ENCODE measurements around the gene IL31.

Gene IL31

DNA sequence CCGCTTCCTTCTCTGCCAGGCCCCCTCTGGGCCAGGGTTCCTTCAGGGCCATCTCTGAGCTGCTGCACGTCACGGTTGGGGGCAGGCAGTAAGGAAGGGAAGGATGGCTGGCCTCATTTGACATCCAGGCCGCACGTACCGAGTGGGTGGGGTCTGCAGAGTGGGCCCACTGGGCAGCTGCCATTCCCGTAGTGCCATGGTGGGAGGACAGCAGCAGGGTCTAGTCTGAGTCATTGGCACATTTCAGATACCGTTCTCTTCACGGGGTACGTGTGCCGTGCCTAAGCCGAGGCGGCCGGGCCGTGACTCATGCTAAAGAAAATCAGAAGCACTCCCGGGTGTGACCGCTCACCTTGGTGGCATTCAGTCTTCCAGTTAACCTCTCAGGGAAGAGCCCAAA lies 43.9 kb downstream of the IL31 start:
- DNase-seq (ENCODE audit: low read depth in 3 of 3, low spot score in 1 of 3), result no peak

DNA sequence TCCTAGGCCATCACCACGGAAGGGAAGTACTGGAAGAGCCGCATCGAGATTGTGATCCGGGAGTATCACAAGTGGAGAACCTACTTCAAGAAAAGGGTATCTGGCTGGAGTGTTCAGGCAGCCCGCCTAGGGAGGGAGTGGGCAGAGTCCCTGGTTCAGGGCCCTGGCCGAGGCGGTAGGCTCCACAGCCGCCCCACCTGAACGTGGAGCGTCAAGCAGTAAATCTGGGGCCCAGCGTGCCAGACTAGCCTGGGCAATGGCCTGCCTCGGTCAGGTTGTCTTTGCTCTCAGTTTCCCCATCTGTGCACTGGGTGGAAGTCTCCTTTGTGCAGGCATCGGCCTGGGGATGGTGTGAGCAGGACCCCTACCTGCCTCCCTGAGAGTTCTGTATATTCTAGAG lies 44.9 kb downstream of the IL31 start:
- DNase-seq (ENCODE audit: low read depth in 3 of 3, low spot score in 1 of 3), result no peak

DNA sequence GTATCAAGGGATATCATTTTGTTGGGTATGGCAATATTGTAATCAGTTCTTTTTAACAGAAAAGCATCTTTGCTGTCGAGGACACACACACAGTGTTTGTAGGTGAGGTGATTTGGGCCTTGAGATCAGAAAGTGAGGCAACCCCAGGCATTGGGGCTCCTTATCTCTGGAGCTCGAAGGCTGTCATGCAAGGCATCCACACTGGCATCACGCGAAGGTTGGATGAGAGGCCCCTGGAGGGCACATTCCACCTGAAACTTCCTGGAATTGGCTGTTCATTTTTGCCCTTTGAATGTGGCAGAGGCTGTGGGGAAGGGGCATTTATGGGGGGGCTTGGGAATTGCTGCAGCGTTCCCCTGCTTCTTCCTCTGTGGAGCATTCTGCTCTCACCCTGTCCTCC lies 45.5 kb downstream of the IL31 start:
- DNase-seq (ENCODE audit: low read depth in 3 of 3, low spot score in 1 of 3), result no peak

DNA sequence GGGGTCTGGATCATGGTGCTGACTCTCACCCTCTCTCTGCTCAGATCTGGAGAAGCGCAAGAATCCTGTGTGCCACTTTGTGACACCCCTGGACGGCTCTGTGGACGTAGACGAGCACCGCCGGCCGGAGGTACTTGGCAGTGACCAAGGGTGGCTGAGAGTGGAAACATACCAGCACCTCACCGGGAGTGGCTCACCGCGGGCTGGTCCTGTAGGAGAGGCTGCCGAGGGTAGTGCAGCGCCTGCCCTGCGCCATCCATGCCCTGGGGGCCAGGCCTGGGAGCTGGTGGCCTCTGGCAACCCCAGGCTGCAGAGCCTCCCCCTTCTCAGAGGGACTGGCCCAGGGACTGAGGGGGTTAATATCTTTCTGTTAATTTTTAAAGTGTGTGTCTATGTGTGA lies 46.2 kb downstream of the IL31 start:
- no peak for DNase-seq (ENCODE audit: low read depth in 3 of 3, low spot score in 1 of 3)

DNA sequence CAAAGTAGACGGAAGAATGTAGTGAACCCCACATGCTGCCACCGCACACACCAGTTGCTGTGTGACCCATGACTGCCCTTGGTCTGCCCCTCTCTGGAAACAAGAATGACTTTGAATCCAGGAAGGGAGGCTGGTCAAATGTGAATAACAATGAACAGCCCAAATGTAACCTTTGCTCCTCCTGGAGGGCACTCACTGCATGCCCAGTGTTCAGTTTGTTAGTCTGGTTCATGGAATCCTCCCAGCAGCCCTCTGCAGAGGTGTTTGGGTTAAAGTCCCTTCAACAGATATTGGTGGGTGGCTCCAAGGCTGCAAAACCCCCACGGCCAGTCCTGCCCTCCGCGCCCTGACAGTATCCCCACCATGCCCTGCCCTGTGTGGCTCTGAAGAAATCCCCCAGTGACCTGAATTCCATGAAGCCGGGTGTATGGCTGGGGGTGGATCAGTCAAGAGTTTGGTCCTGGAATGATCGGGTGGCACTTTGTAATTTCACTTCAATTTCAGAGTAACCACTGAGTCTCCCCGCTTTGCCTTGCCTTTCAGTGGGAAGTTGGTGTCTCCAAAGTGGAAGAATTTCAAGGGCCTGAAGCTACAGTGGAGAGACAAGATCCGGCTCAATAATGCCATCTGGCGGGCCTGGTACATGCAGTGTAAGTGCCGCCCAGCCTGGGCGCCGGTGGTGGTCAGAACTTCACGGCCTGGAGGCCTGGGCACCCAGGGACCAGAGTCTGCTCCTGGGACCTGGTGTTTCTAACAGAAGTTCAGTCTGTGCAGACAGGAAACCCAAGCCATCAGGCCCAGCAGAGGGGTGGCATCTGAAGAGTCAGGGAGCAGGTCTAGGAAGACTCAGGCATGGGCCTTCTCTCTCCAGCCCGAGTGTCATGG lies 47.1 kb downstream of the IL31 start:
- no peak for DNase-seq (ENCODE audit: low read depth in 3 of 3, low spot score in 1 of 3)

DNA sequence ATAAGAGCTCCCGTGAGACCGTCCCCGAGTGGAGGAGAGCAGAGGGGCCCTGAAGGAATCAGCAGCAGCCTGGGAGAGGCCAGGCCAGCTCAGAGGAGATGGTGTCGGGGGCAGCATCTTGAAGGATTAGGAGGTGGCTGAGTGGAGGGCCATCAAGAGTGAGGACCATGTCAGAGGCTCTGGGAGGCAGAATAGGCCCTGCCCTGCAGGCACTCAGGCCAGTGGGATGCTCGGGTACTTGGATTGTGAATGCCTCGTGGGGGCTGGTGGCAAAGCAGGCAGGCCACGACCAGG lies 47.7 kb downstream of the IL31 start:
- no peak for DNase-seq (ENCODE audit: low read depth in 3 of 3, low spot score in 1 of 3)

DNA sequence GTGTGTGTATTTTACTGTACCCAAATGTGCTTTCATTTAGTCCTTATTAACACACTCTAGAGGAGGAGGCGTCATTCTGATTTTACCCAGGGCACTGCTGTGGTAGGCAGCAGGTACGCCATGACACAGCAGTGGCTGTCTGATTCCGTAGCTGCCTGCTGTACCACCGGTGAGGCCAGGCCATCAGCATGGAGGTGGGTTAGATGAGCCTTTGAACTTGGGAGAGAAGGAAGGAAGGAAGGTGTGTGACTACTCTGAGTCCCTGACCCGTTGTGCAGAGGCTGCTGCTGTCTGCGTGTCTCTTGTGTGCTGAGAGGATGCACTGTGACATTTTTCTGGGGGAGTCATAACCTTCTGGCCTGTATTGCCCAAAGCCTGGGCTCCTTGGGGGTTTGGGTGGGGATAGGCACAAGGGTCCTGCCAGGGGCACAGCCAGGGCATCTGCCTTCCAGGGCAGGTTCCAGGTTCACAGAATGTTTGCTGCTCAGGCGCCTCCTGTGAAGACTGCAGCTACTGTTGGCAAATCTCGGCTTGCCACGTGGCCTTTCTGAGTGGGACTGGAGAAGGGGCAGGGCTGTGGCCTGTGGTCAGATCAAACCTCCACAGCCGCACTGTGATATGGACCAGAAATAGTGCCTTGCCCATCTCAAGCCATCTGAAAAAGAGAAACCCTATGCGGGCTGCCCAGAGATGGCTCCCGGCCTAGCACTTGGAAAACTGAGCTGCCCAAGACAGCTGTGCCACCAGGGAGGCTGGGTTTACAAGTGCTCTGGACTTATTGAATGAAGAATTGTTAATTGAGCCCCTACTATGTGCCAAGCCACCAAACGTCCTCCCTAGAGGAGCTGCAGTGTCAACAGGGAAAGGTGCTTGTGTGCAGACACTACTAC lies 48.3 kb downstream of the IL31 start:
- DNase-seq (ENCODE audit: low read depth in 3 of 3, low spot score in 1 of 3), result no peak

DNA sequence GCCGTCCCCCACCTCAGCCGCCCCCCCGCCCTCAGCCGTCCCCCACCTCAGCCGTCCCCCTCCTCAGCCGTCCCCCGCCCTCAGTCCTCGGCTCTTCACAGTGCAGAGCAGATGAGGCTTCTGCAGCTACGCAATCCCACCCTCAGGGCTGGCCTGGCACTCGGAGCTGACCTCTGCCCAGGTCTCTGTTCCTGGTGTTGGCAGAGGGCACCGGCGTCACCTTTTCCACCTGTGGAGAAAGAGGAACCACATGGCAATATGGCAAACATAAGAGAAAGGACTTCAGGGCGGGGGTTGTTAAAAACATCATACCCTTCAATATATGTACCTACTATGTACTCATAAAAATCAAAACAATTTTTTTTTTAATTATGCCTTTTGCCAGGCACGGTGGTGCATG lies 49.7 kb downstream of the IL31 start:
- DNase-seq (ENCODE audit: low read depth in 3 of 3, low spot score in 1 of 3), result no peak

DNA sequence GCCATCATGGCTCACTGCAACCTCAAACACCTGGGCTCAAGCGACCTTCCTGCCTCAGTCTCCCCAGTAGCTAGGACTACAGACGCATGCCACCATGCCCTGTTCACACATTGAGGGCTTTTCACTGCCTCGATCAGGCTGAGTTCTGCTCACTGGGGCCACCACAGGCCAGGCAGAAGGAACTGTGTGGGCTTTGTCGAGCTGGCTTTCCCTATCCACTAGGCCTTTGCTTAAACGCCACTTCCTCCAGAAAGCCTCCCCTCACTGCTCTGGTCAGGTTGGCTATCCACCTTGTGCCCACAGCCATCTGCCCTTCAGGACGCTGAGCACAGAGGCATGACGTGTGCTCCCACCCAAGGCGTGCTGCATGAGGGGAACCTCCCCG lies 50.3 kb downstream of the IL31 start:
- DNase-seq (ENCODE audit: low read depth in 3 of 3, low spot score in 1 of 3), result no peak

DNA sequence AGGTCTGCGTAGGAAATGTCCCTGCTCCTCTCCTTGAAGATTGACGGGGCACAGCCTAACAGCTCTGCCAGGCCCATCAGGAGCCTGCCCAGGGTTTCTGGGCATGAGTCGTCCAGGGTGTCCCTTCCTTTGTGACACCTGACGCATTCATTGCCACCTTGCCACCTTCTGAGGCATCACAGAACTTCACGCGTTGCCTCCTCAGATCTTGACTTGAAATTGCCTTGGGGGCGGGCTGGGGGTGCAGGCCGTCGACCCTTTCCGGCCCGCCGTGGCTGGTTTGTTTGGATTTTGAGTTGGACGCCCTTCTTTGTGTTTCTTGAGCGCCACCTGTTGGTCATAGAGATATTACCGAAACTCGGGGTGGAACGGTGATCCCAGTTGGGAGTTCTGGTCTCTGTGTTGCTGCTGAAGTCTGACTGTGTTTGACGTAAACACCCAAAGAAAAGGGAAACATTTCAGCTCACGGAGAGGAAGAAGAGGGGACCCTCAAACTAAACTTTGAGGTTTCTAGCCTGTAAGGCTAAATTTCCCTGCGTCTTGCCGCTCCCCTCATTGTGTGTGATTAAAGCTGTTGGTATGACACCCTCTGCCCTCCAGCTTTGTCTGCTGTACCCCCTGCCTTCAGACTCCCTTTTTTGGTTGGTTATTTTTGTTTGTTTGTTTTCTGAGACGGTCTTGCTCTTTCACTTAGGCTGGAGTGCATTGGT lies 50.8 kb downstream of the IL31 start:
- DNase-seq (ENCODE audit: low read depth in 3 of 3, low spot score in 1 of 3), result peak in 2 of 3 donors; percentile 41 to 47
